Measurements from ENCODE around the gene TSHZ2. TPM values are rescaled to one million over a fixed set of nuclear protein-coding genes. Genes with fewer than 3 reads are reported as not detected.

Gene TSHZ2
- total and polyA plus RNA-seq, 2 donors (not counting 1 experiment from before 2014, with no cell fraction given), result 1.00 to 5.7 TPM

DNA sequence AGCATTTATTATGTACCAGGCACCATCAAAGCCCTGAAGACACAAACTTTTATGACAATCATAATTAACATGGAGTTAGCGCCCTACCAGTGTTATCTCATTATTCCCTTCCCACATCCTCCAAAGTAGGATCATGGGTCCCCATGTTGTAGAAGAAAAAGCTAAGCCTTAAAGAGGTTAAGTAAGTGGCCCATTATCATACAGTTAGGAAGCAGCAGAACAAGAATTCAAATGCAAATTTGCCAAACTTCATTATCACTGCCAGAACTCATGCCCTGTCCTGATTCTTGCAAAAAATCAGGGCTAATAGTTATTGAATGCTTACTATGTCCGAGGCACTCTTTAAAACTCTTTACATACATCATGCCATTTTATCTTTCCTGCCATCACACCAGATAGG lies 310.9 kb downstream of the TSHZ2 start:
- intact Hi-C loops (cut with micrococcal nuclease), result no loop called here
- H3K36me3 ChIP-seq (replicated peaks in 1 of 2; ENCODE audit: control extremely low read depth in 1 of 2, control insufficient read depth in 1 of 2, extremely low read depth in 1 of 2, insufficient read depth in 2 of 2, low read length in 1 of 2), result no peaks in the 10 kb centered on the region
- peaks cover 0 to 3% (median 0%) of the 10 kb centered on the region in 4 experiments for H3K27me3 ChIP-seq (replicated peaks in 1 of 4; ENCODE audit: control extremely low read depth in 1 of 4, control insufficient read depth in 3 of 4, insufficient read depth in 4 of 4, low read length in 3 of 4)
- H3K27ac ChIP-seq (ENCODE audit: low read length in 2 of 2), result no peak overlapping the region
- Mint-ChIP-seq H3K27ac (no peak overlapping the region), H3K4me3 (no peak overlapping the region), H3K9me3 (ENCODE audit: insufficient read depth) (no peaks in the 10 kb centered on the region), H3K27me3 (peaks cover 13% of the 10 kb centered on the region), H3K4me1 (no peaks in the 10 kb centered on the region)
- no peak for TF ChIP-seq EZH2 (IDR thresholded peaks at IDR 0.05; ENCODE audit: borderline replicate concordance, insufficient read depth, low read depth, low read length, poor library complexity, severe bottlenecking)
- TF ChIP-seq, protein P1, sequence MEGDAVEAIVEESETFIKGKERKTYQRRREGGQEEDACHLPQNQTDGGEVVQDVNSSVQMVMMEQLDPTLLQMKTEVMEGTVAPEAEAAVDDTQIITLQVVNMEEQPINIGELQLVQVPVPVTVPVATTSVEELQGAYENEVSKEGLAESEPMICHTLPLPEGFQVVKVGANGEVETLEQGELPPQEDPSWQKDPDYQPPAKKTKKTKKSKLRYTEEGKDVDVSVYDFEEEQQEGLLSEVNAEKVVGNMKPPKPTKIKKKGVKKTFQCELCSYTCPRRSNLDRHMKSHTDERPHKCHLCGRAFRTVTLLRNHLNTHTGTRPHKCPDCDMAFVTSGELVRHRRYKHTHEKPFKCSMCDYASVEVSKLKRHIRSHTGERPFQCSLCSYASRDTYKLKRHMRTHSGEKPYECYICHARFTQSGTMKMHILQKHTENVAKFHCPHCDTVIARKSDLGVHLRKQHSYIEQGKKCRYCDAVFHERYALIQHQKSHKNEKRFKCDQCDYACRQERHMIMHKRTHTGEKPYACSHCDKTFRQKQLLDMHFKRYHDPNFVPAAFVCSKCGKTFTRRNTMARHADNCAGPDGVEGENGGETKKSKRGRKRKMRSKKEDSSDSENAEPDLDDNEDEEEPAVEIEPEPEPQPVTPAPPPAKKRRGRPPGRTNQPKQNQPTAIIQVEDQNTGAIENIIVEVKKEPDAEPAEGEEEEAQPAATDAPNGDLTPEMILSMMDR (IDR thresholded peaks at IDR 0.05), result no peak
- DNase-seq, result no peak
- H3K4me2 ChIP-seq (replicated peaks; ENCODE audit: low read depth, low read length, poor library complexity, severe bottlenecking), result no peak overlapping the region
- H2AFZ ChIP-seq (ENCODE audit: insufficient read depth, low read depth, low read length, poor library complexity, severe bottlenecking), result no peak overlapping the region
- no peaks in the 10 kb centered on the region for H3K79me2 ChIP-seq (ENCODE audit: control insufficient read depth, insufficient read depth, low read length)
- H3K4me3 ChIP-seq (ENCODE audit: control extremely low read depth in 1 of 5, extremely low read depth in 1 of 5, insufficient read depth in 1 of 5, low read depth in 2 of 5, low read length in 4 of 5), result no peak overlapping the region
- no peak overlapping the region for H3K9ac ChIP-seq (ENCODE audit: low read length)
- CTCF ChIA-PET, result no interaction called here
- H4K20me1 ChIP-seq (ENCODE audit: control insufficient read depth, insufficient read depth, low read length, poor library complexity, severe bottlenecking), result no peaks in the 10 kb centered on the region
- POLR2A ChIA-PET, result no interaction called here
- no peaks in the 10 kb centered on the region for H3K9me3 ChIP-seq (ENCODE audit: control extremely low read depth in 1 of 3, control insufficient read depth in 2 of 3, insufficient read depth in 1 of 3, low read length in 2 of 3)
- no peaks in the 10 kb centered on the region for H3K4me1 ChIP-seq (ENCODE audit: control insufficient read depth in 2 of 2, insufficient read depth in 2 of 2, low read length in 2 of 2)
- no CpG with 5 or more reads among the region's 2 CpGs for WGBS (ENCODE audit: insufficient coverage)
- no peak for ATAC-seq (ENCODE audit: low read depth)

DNA sequence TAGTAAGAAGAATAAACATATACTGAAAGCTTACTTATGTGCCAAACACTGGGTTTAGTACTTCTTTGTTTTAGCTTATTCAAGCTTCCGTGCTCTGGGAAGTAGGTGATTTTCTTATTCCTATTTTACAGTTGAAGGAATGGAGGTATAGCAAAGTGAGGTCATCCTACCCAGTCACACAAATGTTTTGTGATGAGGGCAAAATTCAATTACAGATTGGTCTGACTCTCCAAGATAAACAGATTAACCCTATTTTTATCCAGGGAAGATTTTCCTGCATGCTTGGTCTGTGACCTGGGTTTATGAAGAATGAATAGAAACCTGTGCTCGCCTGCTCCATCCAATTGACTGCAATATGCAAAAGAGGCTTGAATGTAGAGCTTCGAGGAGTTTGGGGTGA lies 311.4 kb downstream of the TSHZ2 start:
- Histone ChIP-seq H3K79me2 (ENCODE audit: control insufficient read depth, insufficient read depth, low read length) (no peaks in the 10 kb centered on the region), H3K27me3 (replicated peaks in 1 of 4; ENCODE audit: control extremely low read depth in 1 of 4, control insufficient read depth in 3 of 4, insufficient read depth in 4 of 4, low read length in 3 of 4) (peaks cover 0 to 3% (median 0%) of the 10 kb centered on the region in 4 experiments), H3K9me3 (ENCODE audit: control extremely low read depth in 1 of 3, control insufficient read depth in 2 of 3, insufficient read depth in 1 of 3, low read length in 2 of 3) (no peaks in the 10 kb centered on the region), H3K27ac (ENCODE audit: low read length in 2 of 2) (no peak overlapping the region), H2AFZ (ENCODE audit: insufficient read depth, low read depth, low read length, poor library complexity, severe bottlenecking) (no peak overlapping the region), H3K4me2 (replicated peaks; ENCODE audit: low read depth, low read length, poor library complexity, severe bottlenecking) (no peak overlapping the region), H3K4me3 (ENCODE audit: control extremely low read depth in 1 of 5, extremely low read depth in 1 of 5, insufficient read depth in 1 of 5, low read depth in 2 of 5, low read length in 4 of 5) (no peak overlapping the region), H3K9ac (ENCODE audit: low read length) (no peak overlapping the region), H4K20me1 (ENCODE audit: control insufficient read depth, insufficient read depth, low read length, poor library complexity, severe bottlenecking) (no peaks in the 10 kb centered on the region), H3K36me3 (replicated peaks in 1 of 2; ENCODE audit: control extremely low read depth in 1 of 2, control insufficient read depth in 1 of 2, extremely low read depth in 1 of 2, insufficient read depth in 2 of 2, low read length in 1 of 2) (no peaks in the 10 kb centered on the region), H3K4me1 (ENCODE audit: control insufficient read depth in 2 of 2, insufficient read depth in 2 of 2, low read length in 2 of 2) (no peaks in the 10 kb centered on the region)
- no peak for TF ChIP-seq EZH2 (IDR thresholded peaks at IDR 0.05; ENCODE audit: borderline replicate concordance, insufficient read depth, low read depth, low read length, poor library complexity, severe bottlenecking)
- TF ChIP-seq, protein P1 (IDR thresholded peaks at IDR 0.05), result no peak
- POLR2A ChIA-PET, result no interaction called here
- CTCF ChIA-PET, result no interaction called here
- Mint-ChIP-seq H3K4me3 (no peak overlapping the region), H3K9me3 (ENCODE audit: insufficient read depth) (no peaks in the 10 kb centered on the region), H3K4me1 (no peaks in the 10 kb centered on the region), H3K27ac (no peak overlapping the region), H3K27me3 (peaks cover 10% of the 10 kb centered on the region)
- intact Hi-C loops (cut with micrococcal nuclease), result no loop called here
- no peak for ATAC-seq (ENCODE audit: low read depth)
- DNase-seq, result no peak
- 100% methylated on average over 1 of the region's 3 CpGs for WGBS (ENCODE audit: insufficient coverage)
